Hematopoietic multipotent progenitor cell (in vitro differentiated cells): Measurements from ENCODE around the gene PRDM10. TPM values are rescaled to one million over a fixed set of nuclear protein-coding genes. Genes with fewer than 3 reads are reported as not detected.
A peak's percentile ranks its signal among the peaks of the same experiment; 100 is the strongest.

Source experiments
- DNase-seq, 3 donors: peaks; one replicate each; pipeline ENCODE4 v3.0.0-alpha.2; 2011 to 2015; ENCODE audit warnings: low read depth in 2 of 3, low spot score in 2 of 3
- total RNA-seq: library from RNA; depleted of rRNA; stranded (reverse); fragments of >200 nt; gene quantifications from one replicate; pipeline ENCODE4 v1.2.3, GENCODE V29; 2012

The PRDM10 gene
- total RNA-seq, 1 donor = 11.0 TPM

DNA sequence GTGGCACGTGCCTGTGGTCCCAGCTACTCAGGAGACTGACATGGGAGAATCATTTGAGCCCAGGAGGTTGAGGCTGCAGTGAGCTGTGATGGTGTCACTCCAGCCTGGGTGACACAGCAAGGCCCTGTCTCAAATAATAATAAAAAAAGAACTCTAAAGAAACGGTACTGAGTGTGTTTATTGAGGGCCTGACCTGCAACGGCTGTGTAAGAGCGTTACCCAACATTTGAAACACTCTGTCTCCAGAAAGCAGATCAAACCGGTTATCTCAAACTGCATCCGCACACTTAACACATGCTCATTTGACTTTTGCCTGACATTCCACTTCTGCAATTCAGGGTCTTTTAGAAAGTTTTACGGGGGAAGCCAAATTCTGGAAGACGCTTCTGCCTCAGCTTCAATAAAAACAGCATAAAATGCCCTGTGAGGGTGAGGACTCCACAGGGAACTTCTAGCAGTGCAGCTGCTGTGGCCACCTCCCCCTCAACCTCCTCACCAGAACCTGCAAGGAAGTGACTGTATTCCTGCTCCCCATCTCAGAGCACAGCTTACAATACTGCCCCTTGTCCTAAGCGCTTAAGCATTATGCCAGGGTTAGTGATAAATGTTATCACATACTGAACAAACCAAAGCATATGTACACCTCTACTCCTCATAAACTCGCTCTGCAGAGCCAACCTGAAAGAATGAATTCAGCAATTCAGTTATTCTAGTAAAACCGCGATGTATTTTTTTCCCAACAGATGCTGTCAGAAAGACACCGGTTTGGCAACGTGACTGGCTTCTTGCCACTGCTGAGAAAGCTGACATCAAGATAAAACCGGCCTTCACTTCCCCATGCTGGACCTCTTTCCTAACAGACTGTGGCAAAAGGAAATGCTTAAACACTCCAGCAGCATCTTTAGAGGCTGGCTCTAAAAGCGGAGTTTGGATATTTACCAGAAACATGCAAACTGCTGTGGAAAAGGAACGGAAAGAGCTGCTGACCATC, 52.2 kb downstream of the PRDM10 start:
- peak in 2 of 3 donors; percentile 63 to 88 for DNase-seq

DNA sequence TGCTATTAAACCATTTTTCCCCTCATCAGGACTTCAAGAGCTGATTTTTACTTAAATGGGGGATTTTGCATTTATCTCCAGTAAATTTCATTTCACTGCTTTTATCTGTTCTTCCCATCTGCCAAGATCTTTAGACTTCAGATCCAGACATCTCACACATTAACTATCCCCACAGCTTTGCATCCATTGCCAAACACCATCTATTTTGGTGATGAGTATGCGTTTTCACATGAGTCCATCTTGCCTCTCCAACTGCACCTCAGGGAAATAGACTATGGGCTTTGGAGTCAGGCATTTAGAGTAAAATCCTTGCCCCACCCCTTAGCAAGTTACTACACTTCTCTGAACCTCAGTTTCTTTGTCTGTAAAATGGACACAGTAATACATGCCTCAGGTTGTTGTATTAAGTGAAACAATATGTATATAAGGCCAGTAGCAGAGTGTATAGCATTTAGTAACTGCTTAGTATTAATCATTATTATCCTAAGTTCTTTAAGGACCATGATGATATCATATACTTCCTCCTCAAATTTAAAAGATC, 53.6 kb downstream of the PRDM10 start:
- no peak for DNase-seq

DNA sequence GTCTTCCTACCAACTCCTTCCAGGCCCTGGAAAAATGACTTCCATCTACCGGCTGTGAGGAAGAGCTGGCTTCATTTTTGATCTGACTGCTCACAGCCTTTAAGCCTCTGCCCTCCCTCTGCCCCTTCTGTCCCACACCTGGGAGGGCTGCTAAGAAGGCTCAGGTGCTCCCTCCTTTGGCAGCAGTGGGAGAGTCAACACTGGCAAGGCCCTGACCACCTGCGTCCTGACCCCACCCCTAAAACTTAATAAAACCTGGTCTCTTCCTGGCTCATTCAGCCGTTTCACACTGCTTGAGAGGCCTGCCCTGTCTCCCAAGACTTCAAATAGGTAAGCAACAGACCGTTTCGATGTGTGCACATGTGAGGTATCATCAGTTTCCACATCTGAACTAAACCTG, 55.2 kb downstream of the PRDM10 start:
- DNase-seq = no peak

- DNase-seq = no peak
Observed at GRCh38 chr11:129946965-129947364, 55.7 kb downstream of the PRDM10 start.

DNA sequence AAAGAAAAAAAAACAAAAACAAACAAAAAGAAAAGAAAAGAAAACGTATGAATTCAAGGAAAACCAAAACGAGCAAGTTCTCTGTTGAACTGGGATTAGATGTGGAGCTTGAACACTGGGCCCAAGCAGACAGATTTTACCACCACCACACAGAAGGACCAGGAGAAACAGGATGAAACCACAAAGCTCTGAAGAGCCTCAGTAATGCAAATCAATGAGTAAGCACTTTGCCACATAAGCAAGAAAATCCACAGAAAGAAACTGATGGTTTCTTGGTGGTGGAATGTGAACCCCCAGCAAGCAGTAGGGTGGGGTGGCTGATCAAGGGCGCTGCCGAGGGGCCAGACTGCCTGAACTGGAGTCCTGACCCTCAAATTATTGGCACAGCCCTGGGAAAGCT, 56.4 kb downstream of the PRDM10 start:
- peak in 1 of 3 donors; percentile 28 for DNase-seq

GRCh38 chr11:129945373-129945772, 57.3 kb downstream of the PRDM10 start:
- no peak for DNase-seq

GRCh38 chr11:129944696-129945095, 57.9 kb downstream of the PRDM10 start:
- no peak for DNase-seq

GRCh38 chr11:129943036-129943435, 59.6 kb downstream of the PRDM10 start:
- no peak for DNase-seq

GRCh38 chr11:129939510-129939909, 63.1 kb downstream of the PRDM10 start:
- no peak for DNase-seq

- no peak for DNase-seq
Observed at GRCh38 chr11:129938764-129939163, 63.9 kb downstream of the PRDM10 start.

GRCh38 chr11:129937592-129938238, 64.9 kb downstream of the PRDM10 start:
- no peak for DNase-seq

DNA sequence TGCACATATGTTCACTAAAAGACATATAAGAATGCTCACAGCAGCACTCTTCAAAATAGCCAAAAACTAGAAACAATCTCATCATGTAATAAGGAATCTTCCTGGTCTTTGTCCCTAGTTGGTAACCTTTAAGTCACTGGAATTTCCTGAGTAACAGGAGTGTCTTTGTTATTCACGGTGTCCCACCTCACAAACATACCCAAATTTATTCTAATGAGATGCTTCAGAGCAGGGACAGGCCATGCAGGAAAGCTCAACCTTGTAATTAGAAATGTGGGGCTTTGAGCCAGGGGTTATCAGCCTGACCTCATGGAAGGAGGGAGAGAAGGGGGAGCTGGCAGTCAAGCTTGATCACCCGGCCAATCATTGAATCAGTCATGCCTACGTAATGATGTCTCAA, 66.9 kb downstream of the PRDM10 start:
- DNase-seq = no peak

GRCh38 chr11:129933891-129934290, 68.7 kb downstream of the PRDM10 start:
- DNase-seq = no peak

GRCh38 chr11:129933262-129933661, 69.4 kb downstream of the PRDM10 start:
- no peak for DNase-seq

GRCh38 chr11:129932381-129933067, 70.1 kb downstream of the PRDM10 start:
- DNase-seq = no peak

- no peak for DNase-seq
Observed at GRCh38 chr11:129930743-129931142, 71.9 kb downstream of the PRDM10 start.

GRCh38 chr11:129930296-129930695, 72.3 kb downstream of the PRDM10 start:
- DNase-seq = no peak

GRCh38 chr11:129929721-129930120, 72.9 kb downstream of the PRDM10 start:
- DNase-seq = no peak

GRCh38 chr11:129928923-129929692, 73.5 kb downstream of the PRDM10 start:
- DNase-seq = no peak

GRCh38 chr11:129922674-129923073, 80.0 kb downstream of the PRDM10 start:
- no peak for DNase-seq
